Epithelial cell of proximal tubule (primary cell): ENCODE measurements around the gene TSPAN31. TPM values are rescaled to one million over a fixed set of nuclear protein-coding genes. Genes with fewer than 3 reads are reported as not detected.
"Not testable (repeated sequence)": the region's sequence is repeated elsewhere in the genome, so short reads cannot be mapped to it uniquely, and the experiment has no call there.

Experiments
- DNase-seq: peaks from one replicate; pipeline ENCODE4 v3.0.0-alpha.2; 2011; ENCODE audit warnings: low read depth
- H3K4me3 ChIP-seq: 2 replicates; pipeline ENCODE4 v1.5.1; 2011; ENCODE audit warnings: low read depth, mild to moderate bottlenecking, low read length
- CTCF ChIP-seq: conservative IDR thresholded peaks from 2 replicates; pipeline ENCODE4 v1.5.1; 2012; ENCODE audit warnings: low read depth, mild to moderate bottlenecking, low read length
- total RNA-seq: library from RNA; depleted of rRNA; stranded (reverse); fragments of >200 nt; gene quantifications from 2 replicates; pipeline ENCODE4 v1.2.3, GENCODE V29; 2015

The TSPAN31 gene
- total RNA-seq, 1 donor from 2014 or later: 40.4 TPM

DNA sequence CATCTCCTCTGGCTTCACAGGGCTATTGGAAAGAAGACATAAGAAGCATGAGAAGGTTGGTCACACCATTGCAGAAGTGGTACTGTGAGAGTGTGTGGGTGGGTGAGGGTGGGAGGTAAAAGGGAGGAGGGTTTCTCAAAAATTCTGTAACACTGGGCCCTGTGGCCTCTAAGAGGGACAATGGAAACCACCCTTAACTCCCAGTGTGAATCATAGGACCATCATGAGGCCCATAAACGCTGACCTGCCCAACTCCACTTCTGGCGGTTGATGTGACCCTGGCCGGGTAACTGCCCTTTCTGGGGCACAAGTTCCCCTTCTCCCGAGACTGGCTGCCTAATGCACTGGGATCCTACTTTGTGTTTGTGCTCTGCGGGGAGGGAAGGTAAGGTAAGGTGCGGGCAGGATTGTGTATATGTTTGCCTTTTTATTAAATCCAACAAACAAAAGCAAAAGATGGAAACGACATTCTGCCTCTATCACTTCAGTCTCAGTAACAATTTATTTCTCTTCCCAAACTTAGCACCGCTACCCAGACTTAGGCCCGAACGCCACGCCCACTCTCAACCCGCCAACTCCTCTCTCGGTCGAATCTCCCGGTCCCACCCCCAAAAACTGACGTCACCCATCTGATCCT is 26.5 kb downstream of the TSPAN31 start:
- no peak for DNase-seq
- H3K4me3 ChIP-seq: peak overlapping the region; percentile 76
- TF ChIP-seq CTCF: no peak

GRCh38 chr12:57771873-57772428 is 27.1 kb downstream of the TSPAN31 start, which contains the start of gene METTL1:
METTL1 (minus strand) TSS chr12:57772105; CDS start chr12:57772083, 22 bp downstream.
- no peak for DNase-seq
- no peak for TF ChIP-seq CTCF
- H3K4me3 ChIP-seq: peak within 1 kb of the TSS; percentile 76

DNA sequence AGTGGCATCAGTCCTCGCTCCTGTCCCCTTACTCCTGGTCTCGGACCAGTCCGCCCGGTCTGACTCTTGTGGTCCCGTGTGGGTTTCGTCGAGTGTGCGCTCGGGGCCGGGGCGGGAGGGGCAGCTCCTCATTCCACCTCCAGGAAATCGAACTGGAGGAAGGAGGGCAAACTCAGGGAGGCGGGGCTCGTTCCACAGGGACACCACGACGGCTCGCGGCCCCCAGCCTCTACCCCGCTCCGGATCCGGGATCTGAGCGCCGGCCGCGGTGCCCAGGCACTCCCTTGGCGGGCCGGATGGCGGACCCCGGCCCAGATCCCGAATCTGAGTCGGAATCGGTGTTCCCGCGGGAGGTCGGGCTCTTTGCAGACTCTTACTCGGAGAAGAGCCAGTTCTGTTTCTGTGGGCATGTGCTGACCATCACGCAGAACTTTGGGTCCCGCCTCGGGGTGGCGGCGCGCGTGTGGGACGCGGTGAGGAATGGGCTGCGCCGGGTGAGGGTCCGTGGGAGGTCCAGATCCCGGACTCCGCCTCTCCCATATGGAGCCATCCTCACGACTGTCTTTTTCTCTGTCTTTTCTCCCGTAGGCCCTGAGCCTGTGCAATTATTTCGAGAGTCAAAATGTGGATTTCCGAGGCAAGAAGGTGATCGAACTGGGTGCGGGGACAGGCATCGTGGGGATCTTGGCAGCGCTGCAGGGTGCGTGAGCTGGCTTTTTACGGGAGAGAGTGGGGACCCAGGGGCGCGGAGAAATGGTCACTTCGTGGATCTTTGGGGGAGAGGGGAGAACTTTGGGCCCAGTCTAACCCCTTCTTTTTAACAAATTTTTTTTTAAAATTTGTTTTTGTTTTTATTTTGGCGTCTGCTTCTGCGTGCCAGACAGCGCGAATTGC is 27.8 kb downstream of the TSPAN31 start, which contains the start of gene EEF1AKMT3:
EEF1AKMT3 (plus strand) TSS at position 186 of the 894 bp plus-strand sequence; CDS start at position 297, 111 bp downstream.
- TF ChIP-seq CTCF: no peak
- DNase-seq: no peak
- H3K4me3 ChIP-seq: peak within 1 kb of the TSS; percentile 76

GRCh38 chr12:57774634-57775033 is 29.8 kb downstream of the TSPAN31 start:
- not testable (repeated sequence) for H3K4me3 ChIP-seq, DNase-seq

- no peak overlapping the region for H3K4me3 ChIP-seq
- no peak for DNase-seq
- no peak for TF ChIP-seq CTCF
Observed at GRCh38 chr12:57775044-57775443, 30.2 kb downstream of the TSPAN31 start.

- DNase-seq: no peak
- H3K4me3 ChIP-seq: no peak overlapping the region
- peak; percentile 19 for TF ChIP-seq CTCF
Observed at GRCh38 chr12:57775563-57776246, 30.9 kb downstream of the TSPAN31 start.

GRCh38 chr12:57776247-57776587 is 31.4 kb downstream of the TSPAN31 start:
- H3K4me3 ChIP-seq: no peak overlapping the region
- no peak for TF ChIP-seq CTCF
- DNase-seq: no peak
